Gastroesophageal sphincter (tissue), 4 donors: ENCODE data around the gene SNX19. TPM values are rescaled to one million over a fixed set of nuclear protein-coding genes. Genes with fewer than 3 reads are reported as not detected.
A peak's percentile ranks its signal among the peaks of the same experiment; 100 is the strongest.

Experiments used
- ATAC-seq: fragments of 150-250 bp; one replicate; pipeline ENCODE4 v1.9.1; 2016; ENCODE audit warnings: mild to moderate bottlenecking, moderate library complexity
- H3K27ac ChIP-seq, 4 donors: fragments of 200-600 bp; sonication (generic) in 3 of 4; 1 replicate in 3 of 4; 2 replicates in 1 of 4; pipeline ENCODE4 v1.5.1; 2016 to 2019
- H3K27me3 ChIP-seq: fragments of 200-600 bp; sonication (generic); one replicate; pipeline ENCODE4 v1.5.1; 2019
- H3K36me3 ChIP-seq, 2 donors: fragments of 200-600 bp; sonication (generic); one replicate each; pipeline ENCODE4 v1.5.1; 2019; ENCODE audit warnings: control low read depth in 1 of 2
- H3K4me1 ChIP-seq, 3 donors: fragments of 200-600 bp; sonication (generic); 1 replicate in 2 of 3; 2 replicates in 1 of 3; pipeline ENCODE4 v1.5.1; 2016 to 2019; ENCODE audit warnings: control low read depth in 2 of 3
- H3K4me3 ChIP-seq, 2 donors: fragments of 200-600 bp; sonication (generic); one replicate each; pipeline ENCODE4 v1.5.1; 2019; ENCODE audit warnings: mild to moderate bottlenecking in 1 of 2, moderate library complexity in 1 of 2
- H3K9me3 ChIP-seq, 3 donors: fragments of 200-600 bp; sonication (generic); one replicate each; pipeline ENCODE4 v1.5.1; 2017 to 2019; ENCODE audit warnings: control low read depth in 2 of 3
- EP300 ChIP-seq: sonication (generic); formaldehyde crosslinking; IDR thresholded peaks from one replicate; pipeline ENCODE4 v1.6.1; 2017; ENCODE audit warnings: antibody characterized with exemption, mild to moderate bottlenecking
- POLR2A ChIP-seq, 2 donors: fragments of 450-650 bp; IDR thresholded peaks; one replicate each; pipeline ENCODE4 v1.6.1; 2017; ENCODE audit warnings: antibody characterized with exemption in 2 of 2, mild to moderate bottlenecking in 2 of 2, moderate library complexity in 1 of 2
- POLR2AphosphoS5 ChIP-seq: sonication (generic); formaldehyde crosslinking; IDR thresholded peaks from one replicate; pipeline ENCODE4 v1.6.1; 2017; ENCODE audit warnings: antibody characterized with exemption
- WGBS, 2 donors: methylation state at CpG; one replicate each; pipeline ENCODE4 v1.1.5; 2018; ENCODE audit warnings: low coverage in 1 of 2; 5-methylcytosine and 5-hydroxymethylcytosine counted together
- total RNA-seq, 4 donors: library from RNA; depleted of rRNA; stranded (reverse); fragments of >200 nt; gene quantifications; one replicate each; pipeline ENCODE4 v1.1.0, GENCODE V29; 2016
- TF ChIP-seq, protein P1 (sequence below), 4 experiments: fragments of 200-600 bp in 2 of 4; fragments of 450-650 bp in 2 of 4; sonication (generic) in 1 of 4; IDR thresholded peaks; one replicate each; pipeline ENCODE4 v1.5.1; 2017 to 2019; ENCODE audit warnings: antibody characterized with exemption in 4 of 4, mild to moderate bottlenecking in 2 of 4, moderate library complexity in 2 of 4

The SNX19 gene
- total RNA-seq, 4 donors from 2014 or later: 110 to 131 (median 119) TPM

DNA sequence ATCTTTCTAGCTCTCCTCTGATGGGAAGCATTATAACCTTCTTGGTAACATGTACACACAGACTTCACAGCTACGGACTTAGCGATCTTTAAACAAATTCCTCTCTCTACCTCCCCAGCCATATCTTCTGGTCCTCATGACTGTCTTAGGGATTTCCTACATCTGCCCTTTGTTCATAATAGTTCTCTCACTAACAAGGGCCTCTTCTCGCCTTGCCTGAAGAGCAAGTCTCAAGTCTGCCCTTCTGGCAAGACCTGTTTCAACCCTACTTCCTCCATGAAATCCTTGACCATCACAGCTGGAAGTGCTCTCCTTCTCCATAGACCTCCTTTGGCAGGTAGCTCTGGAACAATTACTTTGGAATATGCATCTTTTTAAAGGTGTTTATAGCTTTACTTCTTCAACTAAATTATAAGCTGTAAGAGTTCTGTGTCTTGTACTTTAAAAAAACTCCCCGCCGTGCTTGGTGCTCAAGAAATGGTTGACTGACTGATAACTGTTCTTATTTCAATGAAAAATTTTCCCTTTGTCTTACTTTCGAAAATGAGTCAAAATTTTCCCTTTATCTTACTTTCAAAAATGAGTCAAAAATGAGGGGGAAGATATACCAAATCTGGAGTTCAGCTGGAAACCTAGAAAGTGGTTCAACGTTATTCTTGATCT lies 34.7 kb downstream of the SNX19 start:
- TF ChIP-seq POLR2AphosphoS5 (no peak), POLR2A (IDR thresholded peaks at IDR 0.05) (no peak), EP300 (no peak)
- TF ChIP-seq, protein P1, sequence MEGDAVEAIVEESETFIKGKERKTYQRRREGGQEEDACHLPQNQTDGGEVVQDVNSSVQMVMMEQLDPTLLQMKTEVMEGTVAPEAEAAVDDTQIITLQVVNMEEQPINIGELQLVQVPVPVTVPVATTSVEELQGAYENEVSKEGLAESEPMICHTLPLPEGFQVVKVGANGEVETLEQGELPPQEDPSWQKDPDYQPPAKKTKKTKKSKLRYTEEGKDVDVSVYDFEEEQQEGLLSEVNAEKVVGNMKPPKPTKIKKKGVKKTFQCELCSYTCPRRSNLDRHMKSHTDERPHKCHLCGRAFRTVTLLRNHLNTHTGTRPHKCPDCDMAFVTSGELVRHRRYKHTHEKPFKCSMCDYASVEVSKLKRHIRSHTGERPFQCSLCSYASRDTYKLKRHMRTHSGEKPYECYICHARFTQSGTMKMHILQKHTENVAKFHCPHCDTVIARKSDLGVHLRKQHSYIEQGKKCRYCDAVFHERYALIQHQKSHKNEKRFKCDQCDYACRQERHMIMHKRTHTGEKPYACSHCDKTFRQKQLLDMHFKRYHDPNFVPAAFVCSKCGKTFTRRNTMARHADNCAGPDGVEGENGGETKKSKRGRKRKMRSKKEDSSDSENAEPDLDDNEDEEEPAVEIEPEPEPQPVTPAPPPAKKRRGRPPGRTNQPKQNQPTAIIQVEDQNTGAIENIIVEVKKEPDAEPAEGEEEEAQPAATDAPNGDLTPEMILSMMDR (IDR thresholded peaks at IDR 0.05): no peak
- H3K9me3 ChIP-seq: no peaks in the 10 kb centered on the region
- peaks cover 12 to 82% of the 10 kb centered on the region in 2 donors for H3K36me3 ChIP-seq
- ATAC-seq: no peak
- H3K4me1 ChIP-seq: peaks cover 0 to 29% (median 5%) of the 10 kb centered on the region in 3 donors
- no peak overlapping the region for H3K4me3 ChIP-seq
- H3K27ac ChIP-seq: no peak overlapping the region
- H3K27me3 ChIP-seq: no peaks in the 10 kb centered on the region
- 89% methylated on average over 7 of the region's 7 CpGs for WGBS, 2 donors

DNA sequence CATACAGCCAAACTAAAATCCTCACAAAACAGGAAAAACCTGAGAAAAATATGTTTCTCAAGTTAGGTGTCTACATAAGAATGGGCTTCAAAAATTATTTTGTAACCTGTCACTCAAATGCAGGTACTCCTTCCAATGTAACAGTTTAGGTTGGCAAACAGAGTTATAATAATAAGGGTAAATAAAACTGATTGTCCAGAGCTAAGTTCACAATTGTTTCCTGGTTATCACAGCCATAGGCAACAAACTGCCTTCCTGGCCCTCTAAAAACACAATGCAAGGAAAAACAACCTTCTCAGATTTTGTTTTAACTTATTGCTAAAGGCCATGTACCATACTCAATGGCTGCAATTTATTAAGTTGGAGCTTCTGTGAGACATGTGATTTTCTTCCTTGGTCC lies 36.4 kb downstream of the SNX19 start:
- ATAC-seq: no peak
- H3K9me3 ChIP-seq: no peaks in the 10 kb centered on the region
- H3K27ac ChIP-seq: no peak overlapping the region
- H3K4me3 ChIP-seq: no peak overlapping the region
- TF ChIP-seq, protein P1 (IDR thresholded peaks at IDR 0.05): no peak
- TF ChIP-seq POLR2AphosphoS5 (no peak), EP300 (no peak), POLR2A (IDR thresholded peaks at IDR 0.05) (no peak)
- H3K4me1 ChIP-seq: peaks cover 0 to 22% (median 5%) of the 10 kb centered on the region in 3 donors
- no peaks in the 10 kb centered on the region for H3K27me3 ChIP-seq
- H3K36me3 ChIP-seq: peaks cover 12 to 94% of the 10 kb centered on the region in 2 donors

- no peaks in the 10 kb centered on the region for H3K9me3 ChIP-seq
- peak; percentile 84 for ATAC-seq
- WGBS, 2 donors: 63 to 65% methylated on average over 6 of the region's 6 CpGs
- peaks cover 12 to 95% of the 10 kb centered on the region in 2 donors for H3K36me3 ChIP-seq
- H3K4me3 ChIP-seq: no peak overlapping the region
- H3K27ac ChIP-seq: peak overlapping the region in 3 of 4 donors; percentile 21 to 68 (median 60)
- peaks cover under 1 to 23% (median 5%) of the 10 kb centered on the region in 3 donors for H3K4me1 ChIP-seq
- no peaks in the 10 kb centered on the region for H3K27me3 ChIP-seq
- TF ChIP-seq POLR2AphosphoS5: peak; percentile 52
- TF ChIP-seq, protein P1 (IDR thresholded peaks at IDR 0.05): no peak
Measured at GRCh38 chr11:130876931-130877915, 39.1 kb downstream of the SNX19 start.

DNA sequence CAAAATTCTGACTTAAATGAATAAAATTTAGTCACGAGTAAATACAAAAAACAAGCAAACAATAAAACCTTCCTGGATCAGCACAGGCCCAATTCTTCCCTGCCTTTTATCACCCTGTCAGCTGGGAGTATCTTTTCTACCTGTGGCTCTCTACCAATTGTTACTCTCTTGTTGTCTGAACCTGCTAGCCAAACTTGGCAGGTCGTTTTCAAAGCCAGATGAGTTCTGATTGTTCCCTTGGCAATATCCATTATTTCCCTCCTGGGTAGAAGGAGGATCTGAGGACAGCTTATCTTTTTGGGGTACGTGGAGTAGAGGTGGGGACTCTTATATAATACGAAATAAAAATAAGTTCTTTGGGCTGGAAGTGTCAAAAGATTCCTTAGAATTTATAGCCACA lies 40.2 kb downstream of the SNX19 start:
- no peak for TF ChIP-seq EP300
- TF ChIP-seq POLR2AphosphoS5: no peak
- TF ChIP-seq POLR2A (IDR thresholded peaks at IDR 0.05): no peak
- TF ChIP-seq, protein P1 (IDR thresholded peaks at IDR 0.05): no peak
- no peaks in the 10 kb centered on the region for H3K27me3 ChIP-seq
- no peak overlapping the region for H3K27ac ChIP-seq
- peaks cover 2 to 34% (median 5%) of the 10 kb centered on the region in 3 donors for H3K4me1 ChIP-seq
- H3K36me3 ChIP-seq: peaks cover 12 to 95% of the 10 kb centered on the region in 2 donors
- ATAC-seq: no peak
- 61 to 75% methylated on average over 4 of the region's 4 CpGs for WGBS, 2 donors
- H3K9me3 ChIP-seq: no peaks in the 10 kb centered on the region
- H3K4me3 ChIP-seq: no peak overlapping the region
